SK-N-SH (cell line): ENCODE measurements around the gene CREB3. TPM values are rescaled to one million over a fixed set of nuclear protein-coding genes. Genes with fewer than 3 reads are reported as not detected.

Experiments used
- CTCF ChIA-PET: fragments of 300-600, 350-600 bp; formaldehyde crosslinking; extraction: SDS; loops from one replicate; lab custom pipeline; 2021; lab: Yijun Ruan, JAX
- POLR2A ChIA-PET: fragments of 350-600 bp; sonication (Branson Sonifier 250); formaldehyde crosslinking; extraction: SDS; loops from one replicate; lab custom pipeline; 2020; ENCODE audit warnings: antibody characterized with exemption, inconsistent platforms; lab: Yijun Ruan, JAX
- DNase-seq: peaks from one replicate; pipeline ENCODE4 v3.0.0; 2012
- H2AFZ ChIP-seq: fragments of 200-600 bp; sonication (generic); 2 replicates; pipeline ENCODE4 v1.8.1; 2016; ENCODE audit warnings: antibody characterized with exemption, mild to moderate bottlenecking, low read depth
- H3F3A ChIP-seq: fragments of 200-600 bp; sonication (generic); replicated peaks from 2 replicates; pipeline ENCODE3; 2016; ENCODE audit warnings: antibody characterized with exemption, mild to moderate bottlenecking; ENCODE audit not compliant: insufficient read depth
- H3K27ac ChIP-seq, 2 experiments: fragments of 200-500 bp in 1 of 2; fragments of 200-600 bp in 1 of 2; sonication (Bioruptor generic) in 1 of 2; sonication (generic), shearing (Covaris generic) in 1 of 2; 2 replicates each; pipeline versions ENCODE4 v1.5.1 to v1.6.1; 2014 to 2016; ENCODE audit warnings: low read depth in 2 of 2, inconsistent platforms in 1 of 2, low read length in 1 of 2, mild to moderate bottlenecking in 1 of 2, mixed read lengths in 1 of 2
- H3K27me3 ChIP-seq: fragments of 200-600 bp; sonication (generic), shearing (Covaris generic); 2 replicates; pipeline ENCODE4 v1.6.1; 2016; ENCODE audit warnings: mixed run types; ENCODE audit not compliant: insufficient read depth
- H3K36me3 ChIP-seq, 2 experiments: fragments of 200-500 bp in 1 of 2; fragments of 200-600 bp in 1 of 2; sonication (Bioruptor generic) in 1 of 2; sonication (generic) in 1 of 2; replicated peaks in 1 of 2; 2 replicates each; pipeline versions ENCODE3 to v1.5.1; 2014 to 2016; ENCODE audit warnings: low read length in 1 of 2, mild to moderate bottlenecking in 1 of 2; ENCODE audit not compliant: insufficient read depth in 2 of 2, control insufficient read depth in 1 of 2
- H3K4me1 ChIP-seq, 2 experiments: fragments of 200-500 bp in 1 of 2; fragments of 200-600 bp in 1 of 2; sonication (Bioruptor generic) in 1 of 2; sonication (generic), shearing (Covaris generic) in 1 of 2; 2 replicates each; pipeline versions ENCODE4 v1.5.1 to v1.6.1; 2014 to 2016; ENCODE audit warnings: low read depth in 1 of 2, low read length in 1 of 2, mixed run types in 1 of 2; ENCODE audit not compliant: insufficient read depth in 2 of 2, control insufficient read depth in 1 of 2
- H3K4me2 ChIP-seq: fragments of 200-600 bp; sonication (generic), shearing (Covaris generic); 2 replicates; pipeline ENCODE4 v1.6.1; 2017; ENCODE audit warnings: mixed run types
- H3K4me3 ChIP-seq, 2 experiments: fragments of 200-500 bp in 1 of 2; fragments of 200-600 bp in 1 of 2; sonication (Bioruptor generic) in 1 of 2; sonication (generic), shearing (Covaris generic) in 1 of 2; 2 replicates each; pipeline versions ENCODE4 v1.5.1 to v1.8.1; 2014 to 2016; ENCODE audit warnings: low read depth in 2 of 2, inconsistent platforms in 1 of 2, low read length in 1 of 2, mild to moderate bottlenecking in 1 of 2, mixed read lengths in 1 of 2, moderate library complexity in 1 of 2
- H3K79me2 ChIP-seq: fragments of 200-600 bp; sonication (generic); 2 replicates; pipeline ENCODE4 v1.8.1; 2017; ENCODE audit warnings: mild to moderate bottlenecking; ENCODE audit not compliant: insufficient read depth
- H3K9ac ChIP-seq: fragments of 200-600 bp; sonication (generic); 2 replicates; pipeline ENCODE4 v1.6.1; 2017; ENCODE audit warnings: mixed run types
- H3K9me2 ChIP-seq: fragments of 200-600 bp; sonication (generic); 2 replicates; pipeline ENCODE4 v1.6.1; 2017; ENCODE audit warnings: mixed run types
- H3K9me3 ChIP-seq: fragments of 200-600 bp; sonication (generic); 2 replicates; pipeline ENCODE4 v1.6.1; 2017; ENCODE audit warnings: mixed run types, mild to moderate bottlenecking, moderate library complexity
- H4K20me1 ChIP-seq: fragments of 200-600 bp; sonication (generic); 2 replicates; pipeline ENCODE4 v1.6.1; 2017; ENCODE audit warnings: mild to moderate bottlenecking, mixed run types; ENCODE audit not compliant: insufficient read depth
- ELF1 ChIP-seq: IDR thresholded peaks from 2 replicates; pipeline ENCODE4 v1.4.0; 2012
- EZH2phosphoT487 ChIP-seq: fragments of 200-600 bp; sonication (generic); IDR thresholded peaks from 2 replicates; pipeline ENCODE4 v1.6.1; 2017; ENCODE audit warnings: low read depth, mixed run types, mild to moderate bottlenecking, antibody characterized with exemption, moderate library complexity, borderline replicate concordance
- GABPA ChIP-seq: IDR thresholded peaks from 2 replicates; pipeline ENCODE4 v1.4.0; 2012; ENCODE audit warnings: low read depth, mild to moderate bottlenecking
- JUND ChIP-seq: IDR thresholded peaks from 2 replicates; pipeline ENCODE4 v1.4.0; 2012
- MXI1 ChIP-seq: IDR thresholded peaks from 2 replicates; pipeline ENCODE4 v1.6.1; 2012; ENCODE audit warnings: mild to moderate bottlenecking, low read depth, low read length, improper control_type of control experiment
- NFIC ChIP-seq: IDR thresholded peaks from 2 replicates; pipeline ENCODE4 v1.4.0; 2012; ENCODE audit warnings: borderline replicate concordance
- NRF1 ChIP-seq: IDR thresholded peaks from 2 replicates; pipeline ENCODE4 v1.6.1; 2012; ENCODE audit warnings: low read depth, mild to moderate bottlenecking, low read length
- PBX3 ChIP-seq: IDR thresholded peaks from 2 replicates; pipeline ENCODE4; 2012
- POLR2AphosphoS5 ChIP-seq: IDR thresholded peaks from 2 replicates; pipeline ENCODE4 v1.6.1; 2012; ENCODE audit warnings: low read depth, low read length
- RAD21 ChIP-seq: IDR thresholded peaks from 2 replicates; pipeline ENCODE4 v1.6.1; 2012; ENCODE audit warnings: mild to moderate bottlenecking, low read length
- SMC3 ChIP-seq: IDR thresholded peaks from 2 replicates; pipeline ENCODE4 v1.6.1; 2012; ENCODE audit warnings: low read depth, low read length, improper control_type of control experiment
- TAF1 ChIP-seq: IDR thresholded peaks from 2 replicates; pipeline ENCODE4 v1.6.1; 2012; ENCODE audit warnings: low read depth, mild to moderate bottlenecking, low read length, moderate library complexity, borderline replicate concordance
- TCF12 ChIP-seq: IDR thresholded peaks from 2 replicates; pipeline ENCODE4 v1.4.0; 2012
- ZBTB33 ChIP-seq: IDR thresholded peaks from 2 replicates; pipeline ENCODE4 v1.4.0; 2012; ENCODE audit warnings: low read depth, borderline replicate concordance
- WGBS: methylation state at CpG from one replicate; pipeline ENCODE4 v1.1.6; 2017; ENCODE audit warnings: low lambda C conversion rate; 5-methylcytosine and 5-hydroxymethylcytosine counted together
- polyA plus RNA-seq, 3 experiments: library from polyadenylated mRNA; depleted of rRNA; stranded (reverse); fragments of >200 nt; gene quantifications; 2 replicates each; pipeline ENCODE4 v1.2.3, GENCODE V29; 2012
- TF ChIP-seq, protein P1 (sequence below): IDR thresholded peaks from 2 replicates; pipeline ENCODE4 v1.6.1; 2012; ENCODE audit warnings: mild to moderate bottlenecking, low read depth, low read length, moderate library complexity
- TF ChIP-seq, protein P2 (sequence below): fragments of 150-350 bp; IDR thresholded peaks from 2 replicates; pipeline ENCODE4 v1.6.1; 2016; ENCODE audit warnings: mild to moderate bottlenecking, low read depth, low read length
- TF ChIP-seq, protein P3 (sequence below): IDR thresholded peaks from 2 replicates; pipeline ENCODE4 v1.4.0; 2012; ENCODE audit warnings: low read depth, borderline replicate concordance
- TF ChIP-seq, protein P4 (sequence below): fragments of 150-350 bp; IDR thresholded peaks from 2 replicates; pipeline ENCODE4 v1.6.1; 2017; ENCODE audit warnings: antibody characterized with exemption, low read length, low read depth, borderline replicate concordance

The CREB3 gene
- polyA plus RNA-seq, 1 of the 3 experiments (the other 2 are of a cell fraction) = 38.6 TPM

DNA sequence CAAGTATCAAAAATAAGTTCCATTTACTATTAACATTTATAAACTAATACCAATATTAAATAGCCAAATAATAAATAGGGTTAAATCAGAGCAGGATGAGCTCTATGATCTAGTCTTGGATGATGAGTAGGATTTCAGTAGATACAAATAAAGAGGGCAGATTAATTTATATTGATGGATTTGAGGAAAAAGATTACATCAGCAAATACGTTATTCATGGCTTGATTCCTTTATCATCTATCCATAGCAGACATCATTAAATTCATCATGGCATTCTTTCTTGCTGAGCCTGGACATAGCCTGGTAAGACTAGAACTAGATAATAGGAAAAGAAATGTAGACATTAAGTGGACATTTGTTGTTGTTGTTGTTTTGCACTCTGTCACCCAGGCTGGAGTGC is 35.0 kb downstream of the CREB3 start:
- Histone ChIP-seq H3K4me1 (peaks cover 5 to 11% of the 10 kb centered on the region in 2 experiments; a peak in 3 of 4 replicates), H3K27ac (no peak overlapping the region), H4K20me1 (no peaks in the 10 kb centered on the region), H2AFZ (no peak overlapping the region), H3K9me2 (no peaks in the 10 kb centered on the region), H3F3A (peaks cover 5% of the 10 kb centered on the region), H3K36me3 (no peaks in the 10 kb centered on the region), H3K4me3 (no peak overlapping the region), H3K9me3 (no peaks in the 10 kb centered on the region), H3K79me2 (no peaks in the 10 kb centered on the region), H3K9ac (no peak overlapping the region), H3K4me2 (no peak overlapping the region), H3K27me3 (no peaks in the 10 kb centered on the region)
- no peak for DNase-seq
- ChIA-PET CTCF (interaction anchor here (1.0 to 2.1 kb wide), 2 partner anchors 23 to 71 kb away, joined by 5 to 6 read pairs; no protein-coding TSS in a partner anchor), POLR2A (no interaction called here)
- WGBS = 97% methylated on average over 1 of the region's 1 CpG
- TF ChIP-seq NRF1 (no peak), NFIC (no peak), SMC3 (no peak), ELF1 (no peak), GABPA (no peak), EZH2phosphoT487 (no peak), MXI1 (no peak), JUND (no peak), RAD21 (no peak)
- TF ChIP-seq, protein P1, sequence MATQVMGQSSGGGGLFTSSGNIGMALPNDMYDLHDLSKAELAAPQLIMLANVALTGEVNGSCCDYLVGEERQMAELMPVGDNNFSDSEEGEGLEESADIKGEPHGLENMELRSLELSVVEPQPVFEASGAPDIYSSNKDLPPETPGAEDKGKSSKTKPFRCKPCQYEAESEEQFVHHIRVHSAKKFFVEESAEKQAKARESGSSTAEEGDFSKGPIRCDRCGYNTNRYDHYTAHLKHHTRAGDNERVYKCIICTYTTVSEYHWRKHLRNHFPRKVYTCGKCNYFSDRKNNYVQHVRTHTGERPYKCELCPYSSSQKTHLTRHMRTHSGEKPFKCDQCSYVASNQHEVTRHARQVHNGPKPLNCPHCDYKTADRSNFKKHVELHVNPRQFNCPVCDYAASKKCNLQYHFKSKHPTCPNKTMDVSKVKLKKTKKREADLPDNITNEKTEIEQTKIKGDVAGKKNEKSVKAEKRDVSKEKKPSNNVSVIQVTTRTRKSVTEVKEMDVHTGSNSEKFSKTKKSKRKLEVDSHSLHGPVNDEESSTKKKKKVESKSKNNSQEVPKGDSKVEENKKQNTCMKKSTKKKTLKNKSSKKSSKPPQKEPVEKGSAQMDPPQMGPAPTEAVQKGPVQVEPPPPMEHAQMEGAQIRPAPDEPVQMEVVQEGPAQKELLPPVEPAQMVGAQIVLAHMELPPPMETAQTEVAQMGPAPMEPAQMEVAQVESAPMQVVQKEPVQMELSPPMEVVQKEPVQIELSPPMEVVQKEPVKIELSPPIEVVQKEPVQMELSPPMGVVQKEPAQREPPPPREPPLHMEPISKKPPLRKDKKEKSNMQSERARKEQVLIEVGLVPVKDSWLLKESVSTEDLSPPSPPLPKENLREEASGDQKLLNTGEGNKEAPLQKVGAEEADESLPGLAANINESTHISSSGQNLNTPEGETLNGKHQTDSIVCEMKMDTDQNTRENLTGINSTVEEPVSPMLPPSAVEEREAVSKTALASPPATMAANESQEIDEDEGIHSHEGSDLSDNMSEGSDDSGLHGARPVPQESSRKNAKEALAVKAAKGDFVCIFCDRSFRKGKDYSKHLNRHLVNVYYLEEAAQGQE = no peak
- TF ChIP-seq, protein P2, sequence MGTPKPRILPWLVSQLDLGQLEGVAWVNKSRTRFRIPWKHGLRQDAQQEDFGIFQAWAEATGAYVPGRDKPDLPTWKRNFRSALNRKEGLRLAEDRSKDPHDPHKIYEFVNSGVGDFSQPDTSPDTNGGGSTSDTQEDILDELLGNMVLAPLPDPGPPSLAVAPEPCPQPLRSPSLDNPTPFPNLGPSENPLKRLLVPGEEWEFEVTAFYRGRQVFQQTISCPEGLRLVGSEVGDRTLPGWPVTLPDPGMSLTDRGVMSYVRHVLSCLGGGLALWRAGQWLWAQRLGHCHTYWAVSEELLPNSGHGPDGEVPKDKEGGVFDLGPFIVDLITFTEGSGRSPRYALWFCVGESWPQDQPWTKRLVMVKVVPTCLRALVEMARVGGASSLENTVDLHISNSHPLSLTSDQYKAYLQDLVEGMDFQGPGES = no peak
- TF ChIP-seq, protein P3, sequence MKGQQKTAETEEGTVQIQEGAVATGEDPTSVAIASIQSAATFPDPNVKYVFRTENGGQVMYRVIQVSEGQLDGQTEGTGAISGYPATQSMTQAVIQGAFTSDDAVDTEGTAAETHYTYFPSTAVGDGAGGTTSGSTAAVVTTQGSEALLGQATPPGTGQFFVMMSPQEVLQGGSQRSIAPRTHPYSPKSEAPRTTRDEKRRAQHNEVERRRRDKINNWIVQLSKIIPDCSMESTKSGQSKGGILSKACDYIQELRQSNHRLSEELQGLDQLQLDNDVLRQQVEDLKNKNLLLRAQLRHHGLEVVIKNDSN = no peak

GRCh38 chr9:35769763-35770162 is 37.3 kb downstream of the CREB3 start:
- Histone ChIP-seq H2AFZ (no peak overlapping the region), H3K4me3 (no peak overlapping the region), H3F3A (no peaks in the 10 kb centered on the region), H3K79me2 (no peaks in the 10 kb centered on the region), H3K9ac (no peak overlapping the region), H3K9me2 (no peaks in the 10 kb centered on the region), H3K4me1 (peaks cover 5 to 11% of the 10 kb centered on the region in 2 experiments; a peak in 3 of 4 replicates), H3K27me3 (no peaks in the 10 kb centered on the region), H3K4me2 (no peak overlapping the region), H4K20me1 (no peaks in the 10 kb centered on the region), H3K36me3 (no peaks in the 10 kb centered on the region), H3K9me3 (no peaks in the 10 kb centered on the region), H3K27ac (no peak overlapping the region)
- ChIA-PET CTCF (interaction anchor here (1.3 to 4.4 kb wide), 5 partner anchors 9 to 113 kb away, joined by 3 to 13 read pairs (median 6); partner anchors contain the start of gene HINT2), POLR2A (interaction anchor here (0.7 kb wide), 1 partner anchor 20 kb away, joined by 4 read pairs; no protein-coding TSS in a partner anchor)
- DNase-seq = no peak
- WGBS = 93% methylated on average over 1 of the region's 1 CpG
- TF ChIP-seq ZBTB33 (no peak), TAF1 (no peak), GABPA (no peak), PBX3 (no peak), POLR2AphosphoS5 (no peak), ELF1 (no peak), EZH2phosphoT487 (no peak), TCF12 (no peak)
- TF ChIP-seq, protein P4, sequence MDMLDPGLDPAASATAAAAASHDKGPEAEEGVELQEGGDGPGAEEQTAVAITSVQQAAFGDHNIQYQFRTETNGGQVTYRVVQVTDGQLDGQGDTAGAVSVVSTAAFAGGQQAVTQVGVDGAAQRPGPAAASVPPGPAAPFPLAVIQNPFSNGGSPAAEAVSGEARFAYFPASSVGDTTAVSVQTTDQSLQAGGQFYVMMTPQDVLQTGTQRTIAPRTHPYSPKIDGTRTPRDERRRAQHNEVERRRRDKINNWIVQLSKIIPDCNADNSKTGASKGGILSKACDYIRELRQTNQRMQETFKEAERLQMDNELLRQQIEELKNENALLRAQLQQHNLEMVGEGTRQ = no peak
